ENCODE measurements around the gene JAK1. TPM values are rescaled to one million over a fixed set of nuclear protein-coding genes. Genes with fewer than 3 reads are reported as not detected.

Gene JAK1
- polyA plus RNA-seq, 1 donor from 2014 or later = 26.8 TPM

GRCh38 chr1:64810001-64810400, 156.3 kb downstream of the JAK1 start:
- Histone ChIP-seq H3F3A (ENCODE audit: insufficient read depth, low read length, poor library complexity, severe bottlenecking) (no peaks in the 10 kb centered on the region), H3K4me3 (ENCODE audit: low read length) (no peak overlapping the region), H2AFZ (ENCODE audit: low read depth, low read length) (no peak overlapping the region), H3K9me2 (ENCODE audit: insufficient read depth, low read length) (no peaks in the 10 kb centered on the region), H3K9ac (ENCODE audit: low read length) (no peak overlapping the region), H3K27ac (ENCODE audit: low read length) (no peak overlapping the region), H3K9me3 (ENCODE audit: low read length) (no peaks in the 10 kb centered on the region), H3K36me3 (ENCODE audit: insufficient read depth, low read length) (no peaks in the 10 kb centered on the region), H4K20me1 (ENCODE audit: insufficient read depth) (no peaks in the 10 kb centered on the region), H3K4me2 (ENCODE audit: low read length) (no peak overlapping the region), H3K79me2 (replicated peaks; ENCODE audit: insufficient read depth, low read length) (no peaks in the 10 kb centered on the region), H3K27me3 (ENCODE audit: insufficient read depth, low read depth, low read length) (no peaks in the 10 kb centered on the region)
- TF ChIP-seq RAD21 (conservative IDR thresholded peaks at IDR 0.05) (no peak), TAF1 (IDR thresholded peaks at IDR 0.05; ENCODE audit: low read depth) (no peak), MXI1 (conservative IDR thresholded peaks at IDR 0.05; ENCODE audit: poor library complexity, severe bottlenecking) (no peak), EP300 (conservative IDR thresholded peaks at IDR 0.05; ENCODE audit: poor library complexity, severe bottlenecking) (no peak)
- TF ChIP-seq, protein P1, sequence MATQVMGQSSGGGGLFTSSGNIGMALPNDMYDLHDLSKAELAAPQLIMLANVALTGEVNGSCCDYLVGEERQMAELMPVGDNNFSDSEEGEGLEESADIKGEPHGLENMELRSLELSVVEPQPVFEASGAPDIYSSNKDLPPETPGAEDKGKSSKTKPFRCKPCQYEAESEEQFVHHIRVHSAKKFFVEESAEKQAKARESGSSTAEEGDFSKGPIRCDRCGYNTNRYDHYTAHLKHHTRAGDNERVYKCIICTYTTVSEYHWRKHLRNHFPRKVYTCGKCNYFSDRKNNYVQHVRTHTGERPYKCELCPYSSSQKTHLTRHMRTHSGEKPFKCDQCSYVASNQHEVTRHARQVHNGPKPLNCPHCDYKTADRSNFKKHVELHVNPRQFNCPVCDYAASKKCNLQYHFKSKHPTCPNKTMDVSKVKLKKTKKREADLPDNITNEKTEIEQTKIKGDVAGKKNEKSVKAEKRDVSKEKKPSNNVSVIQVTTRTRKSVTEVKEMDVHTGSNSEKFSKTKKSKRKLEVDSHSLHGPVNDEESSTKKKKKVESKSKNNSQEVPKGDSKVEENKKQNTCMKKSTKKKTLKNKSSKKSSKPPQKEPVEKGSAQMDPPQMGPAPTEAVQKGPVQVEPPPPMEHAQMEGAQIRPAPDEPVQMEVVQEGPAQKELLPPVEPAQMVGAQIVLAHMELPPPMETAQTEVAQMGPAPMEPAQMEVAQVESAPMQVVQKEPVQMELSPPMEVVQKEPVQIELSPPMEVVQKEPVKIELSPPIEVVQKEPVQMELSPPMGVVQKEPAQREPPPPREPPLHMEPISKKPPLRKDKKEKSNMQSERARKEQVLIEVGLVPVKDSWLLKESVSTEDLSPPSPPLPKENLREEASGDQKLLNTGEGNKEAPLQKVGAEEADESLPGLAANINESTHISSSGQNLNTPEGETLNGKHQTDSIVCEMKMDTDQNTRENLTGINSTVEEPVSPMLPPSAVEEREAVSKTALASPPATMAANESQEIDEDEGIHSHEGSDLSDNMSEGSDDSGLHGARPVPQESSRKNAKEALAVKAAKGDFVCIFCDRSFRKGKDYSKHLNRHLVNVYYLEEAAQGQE (IDR thresholded peaks at IDR 0.05; ENCODE audit: borderline replicate concordance) = no peak
- TF ChIP-seq, protein P2, sequence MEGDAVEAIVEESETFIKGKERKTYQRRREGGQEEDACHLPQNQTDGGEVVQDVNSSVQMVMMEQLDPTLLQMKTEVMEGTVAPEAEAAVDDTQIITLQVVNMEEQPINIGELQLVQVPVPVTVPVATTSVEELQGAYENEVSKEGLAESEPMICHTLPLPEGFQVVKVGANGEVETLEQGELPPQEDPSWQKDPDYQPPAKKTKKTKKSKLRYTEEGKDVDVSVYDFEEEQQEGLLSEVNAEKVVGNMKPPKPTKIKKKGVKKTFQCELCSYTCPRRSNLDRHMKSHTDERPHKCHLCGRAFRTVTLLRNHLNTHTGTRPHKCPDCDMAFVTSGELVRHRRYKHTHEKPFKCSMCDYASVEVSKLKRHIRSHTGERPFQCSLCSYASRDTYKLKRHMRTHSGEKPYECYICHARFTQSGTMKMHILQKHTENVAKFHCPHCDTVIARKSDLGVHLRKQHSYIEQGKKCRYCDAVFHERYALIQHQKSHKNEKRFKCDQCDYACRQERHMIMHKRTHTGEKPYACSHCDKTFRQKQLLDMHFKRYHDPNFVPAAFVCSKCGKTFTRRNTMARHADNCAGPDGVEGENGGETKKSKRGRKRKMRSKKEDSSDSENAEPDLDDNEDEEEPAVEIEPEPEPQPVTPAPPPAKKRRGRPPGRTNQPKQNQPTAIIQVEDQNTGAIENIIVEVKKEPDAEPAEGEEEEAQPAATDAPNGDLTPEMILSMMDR (IDR thresholded peaks at IDR 0.05; ENCODE audit: poor library complexity, severe bottlenecking) = no peak

DNA sequence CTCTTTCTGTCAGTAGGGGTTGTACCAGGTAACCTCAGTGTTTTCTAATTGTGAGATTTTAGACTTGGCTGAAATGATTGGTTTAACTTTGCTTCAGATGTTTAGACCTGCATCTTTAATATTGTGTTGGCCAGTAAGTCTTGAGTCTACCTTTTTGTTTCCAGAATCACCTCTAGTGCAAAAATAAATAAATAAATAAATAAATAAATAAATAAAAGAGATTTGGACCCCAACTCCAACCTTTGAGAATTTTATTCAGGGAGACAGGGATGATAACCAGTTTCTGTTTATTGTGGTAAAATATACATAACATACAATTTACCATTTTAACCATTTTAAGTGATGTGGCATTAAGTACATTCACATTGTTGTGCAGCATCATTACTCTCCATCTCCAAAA, 157.0 kb downstream of the JAK1 start:
- Histone ChIP-seq H3K36me3 (ENCODE audit: insufficient read depth, low read length) (no peaks in the 10 kb centered on the region), H3K9me3 (ENCODE audit: low read length) (no peaks in the 10 kb centered on the region), H3K9ac (ENCODE audit: low read length) (no peak overlapping the region), H4K20me1 (ENCODE audit: insufficient read depth) (no peaks in the 10 kb centered on the region), H3F3A (ENCODE audit: insufficient read depth, low read length, poor library complexity, severe bottlenecking) (no peaks in the 10 kb centered on the region), H3K79me2 (replicated peaks; ENCODE audit: insufficient read depth, low read length) (no peaks in the 10 kb centered on the region), H3K4me2 (ENCODE audit: low read length) (no peak overlapping the region), H3K9me2 (ENCODE audit: insufficient read depth, low read length) (no peaks in the 10 kb centered on the region), H3K27ac (ENCODE audit: low read length) (no peak overlapping the region), H3K27me3 (ENCODE audit: insufficient read depth, low read depth, low read length) (no peaks in the 10 kb centered on the region), H2AFZ (ENCODE audit: low read depth, low read length) (no peak overlapping the region), H3K4me3 (ENCODE audit: low read length) (no peak overlapping the region)
- TF ChIP-seq MXI1 (conservative IDR thresholded peaks at IDR 0.05; ENCODE audit: poor library complexity, severe bottlenecking) = no peak
- no peak for TF ChIP-seq SMC3 (conservative IDR thresholded peaks at IDR 0.05; ENCODE audit: poor library complexity)
- TF ChIP-seq TAF1 (IDR thresholded peaks at IDR 0.05; ENCODE audit: low read depth) = no peak
- no peak for TF ChIP-seq EP300 (conservative IDR thresholded peaks at IDR 0.05; ENCODE audit: poor library complexity, severe bottlenecking)
- TF ChIP-seq POLR2AphosphoS5 (IDR thresholded peaks at IDR 0.05) = no peak
- TF ChIP-seq, protein P2 (IDR thresholded peaks at IDR 0.05; ENCODE audit: poor library complexity, severe bottlenecking) = no peak
- no peak for TF ChIP-seq RAD21 (conservative IDR thresholded peaks at IDR 0.05)
